Activated CD8-positive, alpha-beta T cell treated with anti-CD3 and anti-CD28 coated beads for 36 hours (primary cell): Measurements from ENCODE around the gene RHBDD3. TPM values are rescaled to one million over a fixed set of nuclear protein-coding genes. Genes with fewer than 3 reads are reported as not detected.

Experiments used
- ATAC-seq: fragments of 200-7000 bp; cut with Tn5 transposase; one replicate; pipeline ENCODE4 v1.10.0; 2021; ENCODE audit warnings: mild to moderate bottlenecking, moderate library complexity
- CTCF ChIA-PET: fragments of 350-600 bp; sonication (Branson Sonifier 250); formaldehyde crosslinking; loops from one replicate; lab custom pipeline; 2021; ENCODE audit warnings: antibody characterized with exemption; lab: Charles Lee
- POLR2A ChIA-PET: fragments of 350-600 bp; sonication (Branson Sonifier 250); formaldehyde crosslinking; loops from one replicate; lab custom pipeline; 2021; ENCODE audit warnings: antibody characterized with exemption; lab: Charles Lee
- DNase-seq: peaks from one replicate; pipeline ENCODE4 v3.0.0-alpha.2; 2020
- H3K27ac Mint-ChIP-seq: one replicate; pipeline ENCODE4 v1.8.0; 2021; ENCODE audit warnings: mild to moderate bottlenecking, mixed read lengths
- H3K27me3 Mint-ChIP-seq: one replicate; pipeline ENCODE4 v1.8.0; 2021; ENCODE audit warnings: mixed read lengths
- H3K36me3 Mint-ChIP-seq: one replicate; pipeline ENCODE4 v1.8.0; 2021; ENCODE audit warnings: low read depth, mixed read lengths
- H3K4me1 Mint-ChIP-seq: one replicate; pipeline ENCODE4 v1.8.0; 2021; ENCODE audit warnings: low read depth, mixed read lengths
- H3K4me3 Mint-ChIP-seq: one replicate; pipeline ENCODE4 v1.8.0; 2021; ENCODE audit warnings: mild to moderate bottlenecking, moderate library complexity, mixed read lengths
- H3K9me3 Mint-ChIP-seq: one replicate; pipeline ENCODE4 v1.8.0; 2021; ENCODE audit warnings: mixed read lengths
- CTCF ChIP-seq: fragments of 200-600 bp; IDR thresholded peaks from one replicate; pipeline ENCODE4 v1.8.0; 2022; ENCODE audit warnings: antibody characterized with exemption, mild to moderate bottlenecking
- intact Hi-C: fragments of 100-400 bp; cut with micrococcal nuclease; formaldehyde crosslinking; loops from one replicate; pipeline ENCODE4 v1.10.0; 2022
- total RNA-seq, 2 experiments: library from RNA; stranded (reverse); gene quantifications; one replicate each; pipeline ENCODE4 v1.2.3, GENCODE V29; 2021

Gene RHBDD3
- total RNA-seq, 2 experiments from 2014 or later: 24.5 to 25.4 TPM

GRCh38 chr22:29214232-29214631 is 53.5 kb downstream of the RHBDD3 start:
- Mint-ChIP-seq H3K27me3 (no peaks in the 10 kb centered on the region), H3K27ac (no peak overlapping the region), H3K36me3 (no peaks in the 10 kb centered on the region), H3K4me3 (no peak overlapping the region), H3K4me1 (no peaks in the 10 kb centered on the region), H3K9me3 (no peaks in the 10 kb centered on the region)
- CTCF ChIA-PET: no interaction called here
- no peak for TF ChIP-seq CTCF
- no peak for ATAC-seq
- DNase-seq: no peak
- intact Hi-C loops: no loop called here
- POLR2A ChIA-PET: no interaction called here

GRCh38 chr22:29213493-29213892 is 54.3 kb downstream of the RHBDD3 start:
- Mint-ChIP-seq H3K36me3 (no peaks in the 10 kb centered on the region), H3K4me1 (no peaks in the 10 kb centered on the region), H3K4me3 (no peak overlapping the region), H3K9me3 (no peaks in the 10 kb centered on the region), H3K27ac (no peak overlapping the region), H3K27me3 (no peaks in the 10 kb centered on the region)
- intact Hi-C loops: no loop called here
- no peak for DNase-seq
- TF ChIP-seq CTCF: no peak
- ChIA-PET POLR2A (no interaction called here), CTCF (interaction anchor here (1.6 kb wide), 1 partner anchor 32 kb away, joined by 5 read pairs; no protein-coding TSS in a partner anchor)
- no peak for ATAC-seq

GRCh38 chr22:29212743-29213142 is 55.0 kb downstream of the RHBDD3 start:
- POLR2A ChIA-PET: no interaction called here
- ATAC-seq: no peak
- peaks cover 3% of the 10 kb centered on the region for H3K27me3 Mint-ChIP-seq
- no peaks in the 10 kb centered on the region for H3K9me3 Mint-ChIP-seq
- no peak for DNase-seq
- TF ChIP-seq CTCF: no peak
- CTCF ChIA-PET: interaction anchor here (1.6 kb wide), 1 partner anchor 33 kb away, joined by 5 read pairs; no protein-coding TSS in a partner anchor
- H3K27ac Mint-ChIP-seq: no peak overlapping the region
- no peak overlapping the region for H3K4me3 Mint-ChIP-seq
- intact Hi-C loops: no loop called here
- no peaks in the 10 kb centered on the region for H3K36me3 Mint-ChIP-seq
- no peaks in the 10 kb centered on the region for H3K4me1 Mint-ChIP-seq

GRCh38 chr22:29211466-29211865 is 56.3 kb downstream of the RHBDD3 start:
- intact Hi-C loops: no loop called here
- H3K36me3 Mint-ChIP-seq: no peaks in the 10 kb centered on the region
- CTCF ChIA-PET: no interaction called here
- no peak overlapping the region for H3K27ac Mint-ChIP-seq
- no peak for DNase-seq
- H3K4me3 Mint-ChIP-seq: no peak overlapping the region
- H3K27me3 Mint-ChIP-seq: peaks cover 15% of the 10 kb centered on the region
- ATAC-seq: no peak
- POLR2A ChIA-PET: interaction anchor here (0.6 kb wide), 1 partner anchor 1718 kb away, joined by 7 read pairs; no protein-coding TSS in a partner anchor
- no peak for TF ChIP-seq CTCF
- no peaks in the 10 kb centered on the region for H3K9me3 Mint-ChIP-seq
- H3K4me1 Mint-ChIP-seq: peaks cover 2% of the 10 kb centered on the region

- no peak for TF ChIP-seq CTCF
- no peak for ATAC-seq
- DNase-seq: no peak
- intact Hi-C loops: no loop called here
- Mint-ChIP-seq H3K27me3 (peaks cover 17% of the 10 kb centered on the region), H3K4me1 (peaks cover 4% of the 10 kb centered on the region), H3K4me3 (no peak overlapping the region), H3K9me3 (no peaks in the 10 kb centered on the region), H3K27ac (no peak overlapping the region), H3K36me3 (no peaks in the 10 kb centered on the region)
- ChIA-PET POLR2A (no interaction called here), CTCF (no interaction called here)
Measured at GRCh38 chr22:29211066-29211465, 56.7 kb downstream of the RHBDD3 start.

Other genes with a start within 250 kb of the RHBDD3 start
- not detected for gene C22orf31, start 206.2 kb downstream of the RHBDD3 start, total RNA-seq
- gene KREMEN1, start 194.9 kb downstream of the RHBDD3 start, total RNA-seq: under 1 TPM; 0.11 to 0.43 TPM
- gene EMID1, start 62.1 kb downstream of the RHBDD3 start, total RNA-seq: under 1 TPM in 1 of 2 experiments, not detected in 1; 0.14 TPM
- 100 to 1,000 TPM; 307 to 315 TPM for gene EWSR1, start 287 bp upstream of the RHBDD3 start, total RNA-seq
- 1 to 10 TPM in 1 of 2 experiments, under 1 TPM in 1; 0.36 to 1.1 TPM for gene GAS2L1, start 38.7 kb upstream of the RHBDD3 start, total RNA-seq
- under 1 TPM in 1 of 2 experiments, not detected in 1; 0.56 TPM for gene RASL10A, start 47.7 kb upstream of the RHBDD3 start, total RNA-seq
- gene AP1B1, start 120.6 kb upstream of the RHBDD3 start, total RNA-seq: 10 to 100 TPM; 57.5 to 59.0 TPM
- gene RFPL1, start 170.6 kb upstream of the RHBDD3 start, total RNA-seq: not detected
- 1 to 10 TPM; 7.5 to 8.6 TPM for gene NEFH, start 212.2 kb upstream of the RHBDD3 start, total RNA-seq